DOHH2 (cell line): ENCODE results near the gene KRT33A.

Source experiments
- EZH2phosphoT487 ChIP-seq: fragments of 200-600 bp; sonication (generic); IDR thresholded peaks from 2 replicates; pipeline ENCODE4 v1.6.1; 2017; ENCODE audit warnings: borderline replicate concordance, mild to moderate bottlenecking, antibody characterized with exemption, low read length, moderate library complexity, mixed read lengths
- TF ChIP-seq, protein P1 (sequence below): fragments of 200-600 bp; sonication (generic); IDR thresholded peaks from one replicate; pipeline ENCODE4 v1.5.1; 2014; ENCODE audit warnings: antibody characterized with exemption, mild to moderate bottlenecking, low read depth, low read length; ENCODE audit not compliant: poor library complexity, severe bottlenecking

DNA sequence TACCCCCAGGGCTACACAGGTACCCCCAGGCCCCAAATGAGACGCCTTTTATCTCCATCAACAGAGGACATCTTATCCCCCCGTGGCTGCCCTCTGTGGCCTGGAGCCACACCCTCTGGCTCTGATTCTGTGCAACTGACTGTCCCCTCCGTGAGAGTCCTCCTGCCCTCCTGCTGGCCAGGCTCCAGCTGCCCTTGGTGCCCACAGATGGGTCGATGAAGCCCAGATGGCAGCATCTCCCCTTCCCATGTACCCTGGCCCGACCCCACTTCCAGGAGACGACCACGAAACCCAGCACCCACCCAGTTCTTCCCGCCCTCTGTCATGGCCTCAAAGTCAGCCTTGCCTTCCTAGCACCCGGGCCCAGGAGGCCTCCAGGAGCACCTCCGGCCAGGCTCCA, 25.5 kb downstream of the KRT33A start:
- TF ChIP-seq, protein P1, sequence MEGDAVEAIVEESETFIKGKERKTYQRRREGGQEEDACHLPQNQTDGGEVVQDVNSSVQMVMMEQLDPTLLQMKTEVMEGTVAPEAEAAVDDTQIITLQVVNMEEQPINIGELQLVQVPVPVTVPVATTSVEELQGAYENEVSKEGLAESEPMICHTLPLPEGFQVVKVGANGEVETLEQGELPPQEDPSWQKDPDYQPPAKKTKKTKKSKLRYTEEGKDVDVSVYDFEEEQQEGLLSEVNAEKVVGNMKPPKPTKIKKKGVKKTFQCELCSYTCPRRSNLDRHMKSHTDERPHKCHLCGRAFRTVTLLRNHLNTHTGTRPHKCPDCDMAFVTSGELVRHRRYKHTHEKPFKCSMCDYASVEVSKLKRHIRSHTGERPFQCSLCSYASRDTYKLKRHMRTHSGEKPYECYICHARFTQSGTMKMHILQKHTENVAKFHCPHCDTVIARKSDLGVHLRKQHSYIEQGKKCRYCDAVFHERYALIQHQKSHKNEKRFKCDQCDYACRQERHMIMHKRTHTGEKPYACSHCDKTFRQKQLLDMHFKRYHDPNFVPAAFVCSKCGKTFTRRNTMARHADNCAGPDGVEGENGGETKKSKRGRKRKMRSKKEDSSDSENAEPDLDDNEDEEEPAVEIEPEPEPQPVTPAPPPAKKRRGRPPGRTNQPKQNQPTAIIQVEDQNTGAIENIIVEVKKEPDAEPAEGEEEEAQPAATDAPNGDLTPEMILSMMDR: no peak
- TF ChIP-seq EZH2phosphoT487: no peak
